Peyer's patch (tissue), 4 donors: ENCODE measurements around the gene HDX.

Experiments used
- CTCF ChIP-seq, 6 experiments: fragments of 450-650 bp in 4 of 6; fragments of 200-600 bp in 2 of 6; sonication (generic) in 1 of 6; IDR thresholded peaks; one replicate each; pipeline ENCODE4 v1.5.1; 2017 to 2019; ENCODE audit warnings: antibody characterized with exemption in 6 of 6, mild to moderate bottlenecking in 3 of 6, moderate library complexity in 1 of 6
- POLR2A ChIP-seq, 2 donors: fragments of 450-650 bp; IDR thresholded peaks; one replicate each; pipeline ENCODE4 v1.5.1; 2017; ENCODE audit warnings: antibody characterized with exemption in 2 of 2, mild to moderate bottlenecking in 2 of 2, moderate library complexity in 2 of 2

GRCh38 chrX:84441143-84441542 lies 61.1 kb downstream of the HDX start:
- no peak for TF ChIP-seq CTCF (IDR thresholded peaks at IDR 0.05)
- TF ChIP-seq POLR2A (IDR thresholded peaks at IDR 0.05): no peak
